IMR-90 (cell line): Measurements from ENCODE around the gene RGS4. TPM values are rescaled to one million over a fixed set of nuclear protein-coding genes. Genes with fewer than 3 reads are reported as not detected.

Experiments
- ATAC-seq: fragments of 200-7000 bp; cut with Tn5 transposase; 2 replicates; pipeline ENCODE4 v1.9.1; 2020; ENCODE audit warnings: low read depth, mild to moderate bottlenecking, moderate library complexity
- BruUV-seq: library from RNA; stranded (reverse); fragments of 400-500 nt; replicated peaks from 2 replicates; lab custom pipeline; 2021; lab: Mats Ljungman, UMichigan
- CTCF ChIA-PET: fragments of 300-600 bp; formaldehyde crosslinking; extraction: SDS; loops from one replicate; lab custom pipeline; 2021; ENCODE audit warnings: antibody characterized with exemption; lab: Yijun Ruan, JAX
- POLR2A ChIA-PET: fragments of 300-600 bp; sonication (Branson Sonifier 250); formaldehyde crosslinking; loops from one replicate; lab custom pipeline; 2022; ENCODE audit warnings: antibody characterized with exemption; ENCODE audit not compliant: unreplicated experiment; lab: Charles Lee
- DNase-seq: peaks from one replicate; pipeline ENCODE4 v3.0.0; 2013
- H2AFZ ChIP-seq: replicated peaks from 2 replicates; pipeline ENCODE3; 2013; ENCODE audit warnings: low read length, mild to moderate bottlenecking; ENCODE audit not compliant: poor library complexity
- H2AK5ac ChIP-seq: 2 replicates; pipeline ENCODE4 v1.6.1; 2013; ENCODE audit warnings: low read depth, low read length, inconsistent platforms
- H2AK9ac ChIP-seq: replicated peaks from 2 replicates; pipeline ENCODE3; 2013; ENCODE audit warnings: mild to moderate bottlenecking, low read depth, low read length, moderate library complexity; ENCODE audit not compliant: poor library complexity
- H2BK120ac ChIP-seq: 2 replicates; pipeline ENCODE4 v1.6.1; 2013; ENCODE audit warnings: low read depth, low read length, inconsistent platforms
- H2BK15ac ChIP-seq: 3 replicates; pipeline ENCODE4 v1.6.1; 2013; ENCODE audit warnings: low read depth, low read length, inconsistent platforms
- H2BK20ac ChIP-seq: 2 replicates; pipeline ENCODE4 v1.6.1; 2013; ENCODE audit warnings: low read depth, mild to moderate bottlenecking, inconsistent platforms, low read length, moderate library complexity
- H2BK5ac ChIP-seq: 2 replicates; pipeline ENCODE4 v1.6.1; 2013; ENCODE audit warnings: mild to moderate bottlenecking, low read depth, low read length, inconsistent platforms; ENCODE audit not compliant: poor library complexity, severe bottlenecking
- H3K14ac ChIP-seq: replicated peaks from 2 replicates; pipeline ENCODE4 v1.6.1; 2013; ENCODE audit warnings: low read depth, low read length, inconsistent platforms
- H3K18ac ChIP-seq: 2 replicates; pipeline ENCODE4 v1.6.1; 2013; ENCODE audit warnings: low read depth, low read length, control low read depth
- H3K23ac ChIP-seq: 2 replicates; pipeline ENCODE4 v1.6.1; 2013; ENCODE audit warnings: low read depth, low read length, inconsistent platforms
- H3K27ac ChIP-seq: 2 replicates; pipeline ENCODE4 v1.5.1; 2013; ENCODE audit warnings: mild to moderate bottlenecking, control low read depth, low read length; ENCODE audit not compliant: insufficient read depth
- H3K27me3 ChIP-seq: 2 replicates; pipeline ENCODE4 v1.6.1; 2013; ENCODE audit warnings: low read length; ENCODE audit not compliant: control insufficient read depth, insufficient read depth
- H3K36me3 ChIP-seq: 2 replicates; pipeline ENCODE4 v1.6.1; 2013; ENCODE audit warnings: low read length, mixed read lengths; ENCODE audit not compliant: control insufficient read depth, insufficient read depth
- H3K4ac ChIP-seq: 2 replicates; pipeline ENCODE4 v1.6.1; 2013; ENCODE audit warnings: low read depth, low read length, inconsistent platforms
- H3K4me1 ChIP-seq: 2 replicates; pipeline ENCODE4 v1.6.1; 2013; ENCODE audit warnings: low read length, mixed read lengths; ENCODE audit not compliant: control insufficient read depth, insufficient read depth
- H3K4me2 ChIP-seq: 2 replicates; pipeline ENCODE4 v1.6.1; 2013; ENCODE audit warnings: low read depth, mild to moderate bottlenecking, control low read depth, low read length, moderate library complexity
- H3K4me3 ChIP-seq: 2 replicates; pipeline ENCODE4 v1.5.1; 2013; ENCODE audit warnings: low read depth, mild to moderate bottlenecking, control low read depth, low read length, moderate library complexity; ENCODE audit not compliant: insufficient read depth
- H3K56ac ChIP-seq: 2 replicates; pipeline ENCODE4 v1.6.1; 2013; ENCODE audit warnings: low read length, inconsistent platforms; ENCODE audit not compliant: insufficient read depth; ENCODE audit errors: extremely low read depth
- H3K79me1 ChIP-seq, 2 experiments: 2 replicates each; pipeline ENCODE4 v1.6.1; 2013; ENCODE audit warnings: low read length in 2 of 2, inconsistent platforms in 1 of 2, low read depth in 1 of 2
- H3K9ac ChIP-seq: 2 replicates; pipeline ENCODE4 v1.6.1; 2013; ENCODE audit warnings: low read depth, low read length, control low read depth
- H3K9me1 ChIP-seq: 2 replicates; pipeline ENCODE4 v1.6.1; 2013; ENCODE audit warnings: low read length, inconsistent platforms; ENCODE audit not compliant: insufficient read depth
- H3K9me3 ChIP-seq: 2 replicates; pipeline ENCODE4 v1.6.1; 2013; ENCODE audit warnings: low read length; ENCODE audit not compliant: control insufficient read depth, insufficient read depth
- H4K20me1 ChIP-seq: 2 replicates; pipeline ENCODE4 v1.6.1; 2013; ENCODE audit warnings: low read length, inconsistent platforms; ENCODE audit not compliant: insufficient read depth
- H4K5ac ChIP-seq: 2 replicates; pipeline ENCODE4 v1.6.1; 2013; ENCODE audit warnings: mild to moderate bottlenecking, low read depth, low read length, control low read depth
- H4K8ac ChIP-seq, 2 experiments: 2 replicates each; pipeline ENCODE4 v1.6.1; 2013; ENCODE audit warnings: low read depth in 2 of 2, low read length in 2 of 2, control low read depth in 1 of 2, inconsistent platforms in 1 of 2
- H4K91ac ChIP-seq: 2 replicates; pipeline ENCODE4 v1.6.1; 2013; ENCODE audit warnings: low read depth, low read length, inconsistent platforms; ENCODE audit not compliant: insufficient read depth
- CEBPB ChIP-seq: IDR thresholded peaks from 2 replicates; pipeline ENCODE4 v1.6.1; 2012; ENCODE audit warnings: low read depth, low read length, improper control_type of control experiment
- MXI1 ChIP-seq: IDR thresholded peaks from 2 replicates; pipeline ENCODE4 v1.6.1; 2012; ENCODE audit warnings: low read depth, mild to moderate bottlenecking, low read length, moderate library complexity, borderline replicate concordance
- WGBS, 2 experiments: methylation state at CpG; one replicate each; pipeline versions ENCODE4 v1.1.5 to v1.1.7; 2013; ENCODE audit warnings: missing lambda C conversion rate in 2 of 2; ENCODE audit not compliant: insufficient read length in 1 of 2; ENCODE audit errors: extremely low coverage in 2 of 2; 5-methylcytosine and 5-hydroxymethylcytosine counted together
- dilution Hi-C: fragments of 300-500 bp; cut with HindIII; formaldehyde crosslinking; loops from one replicate; pipeline ENCODE4 v1.14.3; 2018; ENCODE audit warnings: low sequenced_read_pairs; ENCODE audit not compliant: unreplicated experiment
- in situ Hi-C: fragments of 300-500 bp; cut with MboI; formaldehyde crosslinking; loops from 3 replicates; pipeline ENCODE4 v1.14.3; 2019; ENCODE audit warnings: low sequenced_read_pairs, inconsistent platforms, mixed read lengths
- intact Hi-C: fragments of 100-400 bp; cut with micrococcal nuclease; formaldehyde crosslinking; loops from 2 replicates; pipeline ENCODE4 v1.10.0; 2022
- polyA plus RNA-seq, 3 experiments: library from polyadenylated mRNA; depleted of rRNA; stranded (reverse); fragments of >200 nt; gene quantifications; 2 replicates each; pipeline ENCODE4 v1.2.3, GENCODE V29; 2012; ENCODE audit warnings: low replicate concordance in 1 of 3
- total RNA-seq: library from RNA; depleted of rRNA; stranded (reverse); fragments of >200 nt; gene quantifications from 2 replicates; pipeline ENCODE4 v1.2.3, GENCODE V29; 2012

The RGS4 gene
- total and polyA plus RNA-seq, 2 of the 4 experiments (the other 2 are of a cell fraction): 202 to 538 TPM

- POLR2A ChIA-PET: no interaction called here
Observed at GRCh38 chr1:163055005-163055404, 14.2 kb upstream of the RGS4 start.

More at GRCh38 chr1:163055005-163055404, 14.2 kb upstream of the RGS4 start:
- Histone ChIP-seq H4K8ac (no peak overlapping the region), H4K91ac (no peak overlapping the region), H3K4ac (no peak overlapping the region), H2AK5ac (no peak overlapping the region), H2BK20ac (no peak overlapping the region), H2BK120ac (no peak overlapping the region), H2AFZ (no peak overlapping the region), H3K18ac (no peak overlapping the region; the same call in 1 of the 2 replicates), H3K9me1 (no peaks in the 10 kb centered on the region), H4K5ac (no peak overlapping the region), H3K9ac (no peak overlapping the region), H3K14ac (no peak overlapping the region), H2BK5ac (no peak overlapping the region), H2BK15ac (no peak overlapping the region), H3K56ac (no peak overlapping the region), H3K4me2 (no peak overlapping the region; the same call in 1 of the 2 replicates), H2AK9ac (no peak overlapping the region), H4K20me1 (no peaks in the 10 kb centered on the region), H3K79me1 (no peaks in the 10 kb centered on the region), H3K27me3 (no peaks in the 10 kb centered on the region), H3K4me3 (no peak overlapping the region), H3K4me1 (peaks cover 4% of the 10 kb centered on the region), H3K23ac (no peak overlapping the region), H3K27ac (no peak overlapping the region), H3K9me3 (no peaks in the 10 kb centered on the region), H3K36me3 (no peaks in the 10 kb centered on the region)
- no TSS peak for BruUV-seq
- intact Hi-C loops: no loop called here
- DNase-seq (no peak), ATAC-seq (no peak)
- CTCF ChIA-PET: no interaction called here
- dilution Hi-C loops: loop anchor here (25.0 kb wide), 1 partner anchor 193 kb away; the partner anchor contains the start of gene CCDC190
- TF ChIP-seq CEBPB: peak; percentile 31; the same call in 1 of the 2 replicates
- TF ChIP-seq MXI1: no peak
- in situ Hi-C loops: no loop called here
- WGBS, 2 experiments: no CpG with 5 or more reads among the region's 2 CpGs
